Ascending aorta (tissue), 2 donors: ENCODE measurements around the gene ZRSR2. TPM values are rescaled to one million over a fixed set of nuclear protein-coding genes. Genes with fewer than 3 reads are reported as not detected.
A peak's percentile ranks its signal among the peaks of the same experiment; 100 is the strongest.

Experiments
- DNase-seq, 2 donors: peaks; one replicate each; pipeline ENCODE4 v3.0.0-alpha.2; 2019; ENCODE audit warnings: low spot score in 2 of 2
- H3K27ac ChIP-seq, 2 donors: fragments of 200-600 bp; sonication (generic); one replicate each; pipeline ENCODE4 v1.5.1; 2016 to 2017; ENCODE audit warnings: mild to moderate bottlenecking in 1 of 2
- H3K27me3 ChIP-seq: fragments of 200-600 bp; sonication (generic); one replicate; pipeline ENCODE4 v1.5.1; 2017
- H3K36me3 ChIP-seq, 2 donors: fragments of 200-600 bp; sonication (generic); one replicate each; pipeline ENCODE4 v1.5.1; 2016
- H3K4me1 ChIP-seq, 2 donors: fragments of 200-600 bp; sonication (generic); one replicate each; pipeline ENCODE4 v1.5.1; 2016 to 2017; ENCODE audit warnings: mild to moderate bottlenecking in 1 of 2
- H3K4me3 ChIP-seq, 2 donors: fragments of 200-600 bp; sonication (generic); one replicate each; pipeline ENCODE4 v1.5.1; 2016 to 2017; ENCODE audit warnings: mild to moderate bottlenecking in 1 of 2
- H3K9me3 ChIP-seq, 2 donors: fragments of 200-600 bp; sonication (generic); one replicate each; pipeline ENCODE4 v1.5.1; 2016
- intact Hi-C: fragments of 100-400 bp; cut with DNase I; formaldehyde crosslinking; loops from one replicate; pipeline ENCODE4 v1.15.1; 2023
- total RNA-seq: library from RNA; depleted of rRNA; stranded (reverse); fragments of >200 nt; gene quantifications from one replicate; pipeline ENCODE4 v1.1.0, GENCODE V29; 2016
- TF ChIP-seq, protein P1 (sequence below), 3 experiments: fragments of 200-600 bp in 2 of 3; fragments of 450-650 bp in 1 of 3; sonication (generic) in 2 of 3; IDR thresholded peaks; one replicate each; pipeline ENCODE4 v1.5.1; 2016 to 2019; ENCODE audit warnings: antibody characterized with exemption in 3 of 3, mild to moderate bottlenecking in 1 of 3, moderate library complexity in 1 of 3

ZRSR2 gene
- total RNA-seq, 1 donor from 2014 or later = 0.64 TPM

DNA sequence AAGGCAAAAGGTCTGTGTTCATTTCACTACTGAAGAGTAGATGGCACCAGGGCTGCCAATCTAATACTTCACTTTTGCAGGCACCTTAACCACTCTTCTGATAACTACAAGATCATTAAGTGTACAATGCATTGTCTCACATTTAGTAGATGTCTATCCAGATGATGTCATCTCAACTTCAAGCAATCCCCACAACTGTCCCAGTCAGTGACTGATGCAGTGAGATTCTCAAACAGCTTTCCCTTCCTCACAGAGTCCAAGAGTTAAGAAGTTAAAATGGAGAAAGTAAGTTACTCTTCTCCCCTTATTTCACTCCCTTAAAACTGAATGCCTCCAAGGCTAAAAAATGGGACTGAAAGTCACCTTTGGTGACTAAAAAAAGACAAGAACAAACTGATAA is 53.7 kb downstream of the ZRSR2 start:
- Histone ChIP-seq H3K36me3 (peaks cover 10 to 20% of the 10 kb centered on the region in 2 donors), H3K9me3 (no peaks in the 10 kb centered on the region), H3K27ac (no peak overlapping the region), H3K27me3 (no peaks in the 10 kb centered on the region), H3K4me1 (no peaks in the 10 kb centered on the region), H3K4me3 (no peak overlapping the region)
- no peak for DNase-seq
- intact Hi-C loops = no loop called here
- TF ChIP-seq, protein P1, sequence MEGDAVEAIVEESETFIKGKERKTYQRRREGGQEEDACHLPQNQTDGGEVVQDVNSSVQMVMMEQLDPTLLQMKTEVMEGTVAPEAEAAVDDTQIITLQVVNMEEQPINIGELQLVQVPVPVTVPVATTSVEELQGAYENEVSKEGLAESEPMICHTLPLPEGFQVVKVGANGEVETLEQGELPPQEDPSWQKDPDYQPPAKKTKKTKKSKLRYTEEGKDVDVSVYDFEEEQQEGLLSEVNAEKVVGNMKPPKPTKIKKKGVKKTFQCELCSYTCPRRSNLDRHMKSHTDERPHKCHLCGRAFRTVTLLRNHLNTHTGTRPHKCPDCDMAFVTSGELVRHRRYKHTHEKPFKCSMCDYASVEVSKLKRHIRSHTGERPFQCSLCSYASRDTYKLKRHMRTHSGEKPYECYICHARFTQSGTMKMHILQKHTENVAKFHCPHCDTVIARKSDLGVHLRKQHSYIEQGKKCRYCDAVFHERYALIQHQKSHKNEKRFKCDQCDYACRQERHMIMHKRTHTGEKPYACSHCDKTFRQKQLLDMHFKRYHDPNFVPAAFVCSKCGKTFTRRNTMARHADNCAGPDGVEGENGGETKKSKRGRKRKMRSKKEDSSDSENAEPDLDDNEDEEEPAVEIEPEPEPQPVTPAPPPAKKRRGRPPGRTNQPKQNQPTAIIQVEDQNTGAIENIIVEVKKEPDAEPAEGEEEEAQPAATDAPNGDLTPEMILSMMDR (IDR thresholded peaks at IDR 0.05) = no peak

DNA sequence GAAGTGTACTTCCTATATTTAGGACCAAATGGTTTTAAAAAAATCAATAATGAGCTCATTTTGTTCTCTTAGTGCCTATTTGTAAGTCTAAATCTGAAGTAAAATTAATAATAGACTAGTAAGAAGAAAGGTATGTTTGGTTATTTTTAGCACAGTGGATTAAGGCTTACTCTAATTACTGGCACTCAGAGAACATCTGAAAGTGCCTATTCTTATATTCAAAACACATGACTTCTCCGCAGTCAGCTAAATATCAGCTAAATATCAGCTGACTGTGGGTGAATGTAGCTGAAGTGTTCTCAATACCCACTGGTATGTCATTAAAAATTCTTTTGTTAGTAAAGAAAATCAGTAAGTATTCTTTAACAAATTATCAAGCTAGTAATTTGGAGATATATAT is 58.3 kb downstream of the ZRSR2 start:
- Histone ChIP-seq H3K36me3 (peaks cover 0 to 8% of the 10 kb centered on the region in 2 donors), H3K27me3 (no peaks in the 10 kb centered on the region), H3K9me3 (no peaks in the 10 kb centered on the region), H3K27ac (peak overlapping the region in 1 of 2 donors; percentile 67), H3K4me3 (no peak overlapping the region), H3K4me1 (no peaks in the 10 kb centered on the region)
- TF ChIP-seq, protein P1 (IDR thresholded peaks at IDR 0.05) = no peak
- no peak for DNase-seq
- intact Hi-C loops = no loop called here

DNA sequence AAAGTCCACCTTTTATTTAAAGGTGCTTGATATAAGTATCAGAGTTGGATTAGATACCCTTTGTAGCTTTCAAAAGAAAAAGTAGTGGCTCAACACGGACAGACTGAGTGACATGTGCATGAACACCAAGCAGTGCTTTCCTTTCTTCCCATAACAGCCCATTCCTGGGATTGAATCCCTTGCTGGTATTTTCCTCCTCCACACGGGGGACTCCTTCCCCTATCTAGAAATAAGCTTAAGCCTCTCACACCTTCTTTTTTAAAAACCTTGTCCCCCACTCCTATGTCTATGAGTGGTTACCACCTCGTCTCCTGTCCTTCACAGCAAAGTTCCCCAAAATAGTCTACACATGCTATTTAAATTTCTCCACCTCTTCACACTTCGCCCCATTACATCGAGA is 59.3 kb downstream of the ZRSR2 start:
- peak overlapping the region in 1 of 2 donors; percentile 67 for H3K27ac ChIP-seq
- H3K4me1 ChIP-seq = no peaks in the 10 kb centered on the region
- DNase-seq = no peak
- intact Hi-C loops = no loop called here
- no peak overlapping the region for H3K4me3 ChIP-seq
- no peaks in the 10 kb centered on the region for H3K27me3 ChIP-seq
- H3K36me3 ChIP-seq = peaks cover 0 to 7% of the 10 kb centered on the region in 2 donors
- TF ChIP-seq, protein P1 (IDR thresholded peaks at IDR 0.05) = peak in 1 of 3 experiments; percentile 24
- H3K9me3 ChIP-seq = no peaks in the 10 kb centered on the region

DNA sequence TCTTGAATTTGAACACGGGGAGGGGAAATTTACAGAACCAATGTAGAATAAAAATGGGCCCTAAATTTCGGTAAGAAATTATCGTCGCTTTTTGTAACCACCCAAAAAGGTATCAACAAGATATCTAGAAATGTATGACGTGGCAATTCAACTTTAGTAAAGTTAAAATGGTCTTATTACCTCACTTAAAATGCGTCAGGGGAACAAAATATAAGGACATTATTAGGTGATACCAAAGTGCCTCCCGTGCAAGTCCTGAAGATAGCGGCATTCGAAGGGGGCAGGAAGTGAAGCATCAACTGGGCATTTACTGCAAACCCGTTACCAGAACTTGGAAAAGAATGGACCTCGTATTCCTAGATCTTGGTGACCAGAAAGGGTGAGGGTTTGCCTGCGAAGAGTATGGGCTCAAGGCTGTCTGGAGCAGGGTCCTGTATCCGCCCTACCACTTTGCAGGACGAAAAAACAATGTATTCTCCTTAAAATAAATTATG is 63.3 kb downstream of the ZRSR2 start:
- TF ChIP-seq, protein P1 (IDR thresholded peaks at IDR 0.05) = no peak
- Histone ChIP-seq H3K4me3 (peak overlapping the region; percentile 84), H3K27ac (peak overlapping the region; percentile 92 to 93), H3K27me3 (no peaks in the 10 kb centered on the region), H3K4me1 (peaks cover 0 to 9% of the 10 kb centered on the region in 2 donors), H3K36me3 (no peaks in the 10 kb centered on the region), H3K9me3 (no peaks in the 10 kb centered on the region)
- DNase-seq = no peak
- intact Hi-C loops = loop anchor here (1.0 to 2.0 kb wide), 4 partner anchors 115 to 866 kb away; partner anchors contain the start of genes CA5B, PIGA and SYAP1

DNA sequence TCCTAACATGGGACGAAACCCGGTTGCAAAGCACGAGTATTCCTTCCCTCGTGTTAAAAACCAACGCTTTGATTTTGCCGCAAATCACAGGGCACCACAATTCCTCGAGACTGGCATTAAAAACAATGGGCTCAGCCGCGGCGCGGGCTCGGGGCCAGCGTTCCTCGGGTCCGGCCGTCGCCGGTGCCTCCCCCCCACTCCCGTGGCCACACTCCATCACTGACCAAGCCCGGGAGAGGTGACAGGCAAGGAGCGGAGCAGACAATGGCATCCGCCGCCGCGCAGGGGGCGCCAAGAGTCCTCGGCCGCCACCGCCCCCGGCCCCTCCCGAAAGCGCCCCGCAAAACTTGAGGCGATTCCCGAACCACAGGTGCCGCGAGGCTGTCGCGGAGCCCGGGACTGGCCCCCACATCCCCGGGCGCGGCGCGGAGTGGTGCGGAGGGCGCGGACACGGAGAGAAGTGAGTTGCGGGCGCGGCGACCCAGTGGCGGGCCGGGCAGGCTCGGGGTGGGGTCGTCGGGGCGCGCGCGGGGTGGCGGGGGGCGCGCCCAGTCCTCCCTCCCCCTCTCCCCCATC is 63.9 kb downstream of the ZRSR2 start:
- TF ChIP-seq, protein P1 (IDR thresholded peaks at IDR 0.05) = peak in 1 of 3 experiments; percentile 31
- H3K27me3 ChIP-seq = no peaks in the 10 kb centered on the region
- no peaks in the 10 kb centered on the region for H3K9me3 ChIP-seq
- peak overlapping the region; percentile 84 for H3K4me3 ChIP-seq
- peaks cover 0 to 9% of the 10 kb centered on the region in 2 donors for H3K4me1 ChIP-seq
- DNase-seq = peak; percentile 14 to 78
- H3K36me3 ChIP-seq = no peaks in the 10 kb centered on the region
- peak overlapping the region; percentile 92 to 93 for H3K27ac ChIP-seq
- intact Hi-C loops = loop anchor here (1.0 to 2.0 kb wide), 4 partner anchors 116 to 865 kb away; partner anchors contain the start of genes CA5B, PIGA and SYAP1
